Gastroesophageal sphincter (tissue), 4 donors: ENCODE measurements around the gene FAM89A. TPM values are rescaled to one million over a fixed set of nuclear protein-coding genes. Genes with fewer than 3 reads are reported as not detected.

Experiments
- ATAC-seq: fragments of 150-250 bp; one replicate; pipeline ENCODE4 v1.9.1; 2016; ENCODE audit warnings: mild to moderate bottlenecking, moderate library complexity
- H3K27ac ChIP-seq, 4 donors: fragments of 200-600 bp; sonication (generic) in 3 of 4; 1 replicate in 3 of 4; 2 replicates in 1 of 4; pipeline ENCODE4 v1.5.1; 2016 to 2019
- H3K27me3 ChIP-seq: fragments of 200-600 bp; sonication (generic); one replicate; pipeline ENCODE4 v1.5.1; 2019
- H3K36me3 ChIP-seq, 2 donors: fragments of 200-600 bp; sonication (generic); one replicate each; pipeline ENCODE4 v1.5.1; 2019; ENCODE audit warnings: control low read depth in 1 of 2
- H3K4me1 ChIP-seq, 3 donors: fragments of 200-600 bp; sonication (generic); 1 replicate in 2 of 3; 2 replicates in 1 of 3; pipeline ENCODE4 v1.5.1; 2016 to 2019; ENCODE audit warnings: control low read depth in 2 of 3
- H3K4me3 ChIP-seq, 2 donors: fragments of 200-600 bp; sonication (generic); one replicate each; pipeline ENCODE4 v1.5.1; 2019; ENCODE audit warnings: mild to moderate bottlenecking in 1 of 2, moderate library complexity in 1 of 2
- H3K9me3 ChIP-seq, 3 donors: fragments of 200-600 bp; sonication (generic); one replicate each; pipeline ENCODE4 v1.5.1; 2017 to 2019; ENCODE audit warnings: control low read depth in 2 of 3
- EP300 ChIP-seq: sonication (generic); formaldehyde crosslinking; IDR thresholded peaks from one replicate; pipeline ENCODE4 v1.6.1; 2017; ENCODE audit warnings: antibody characterized with exemption, mild to moderate bottlenecking
- POLR2A ChIP-seq, 2 donors: fragments of 450-650 bp; IDR thresholded peaks; one replicate each; pipeline ENCODE4 v1.6.1; 2017; ENCODE audit warnings: antibody characterized with exemption in 2 of 2, mild to moderate bottlenecking in 2 of 2, moderate library complexity in 1 of 2
- POLR2AphosphoS5 ChIP-seq: sonication (generic); formaldehyde crosslinking; IDR thresholded peaks from one replicate; pipeline ENCODE4 v1.6.1; 2017; ENCODE audit warnings: antibody characterized with exemption
- WGBS, 2 donors: methylation state at CpG; one replicate each; pipeline ENCODE4 v1.1.5; 2018; ENCODE audit warnings: low coverage in 1 of 2; 5-methylcytosine and 5-hydroxymethylcytosine counted together
- total RNA-seq, 4 donors: library from RNA; depleted of rRNA; stranded (reverse); fragments of >200 nt; gene quantifications; one replicate each; pipeline ENCODE4 v1.1.0, GENCODE V29; 2016
- TF ChIP-seq, protein P1 (sequence below), 4 experiments: fragments of 200-600 bp in 2 of 4; fragments of 450-650 bp in 2 of 4; sonication (generic) in 1 of 4; IDR thresholded peaks; one replicate each; pipeline ENCODE4 v1.5.1; 2017 to 2019; ENCODE audit warnings: antibody characterized with exemption in 4 of 4, mild to moderate bottlenecking in 2 of 4, moderate library complexity in 2 of 4

FAM89A gene
- total RNA-seq, 4 donors from 2014 or later: 2.5 to 11.6 (median 7.7) TPM

DNA sequence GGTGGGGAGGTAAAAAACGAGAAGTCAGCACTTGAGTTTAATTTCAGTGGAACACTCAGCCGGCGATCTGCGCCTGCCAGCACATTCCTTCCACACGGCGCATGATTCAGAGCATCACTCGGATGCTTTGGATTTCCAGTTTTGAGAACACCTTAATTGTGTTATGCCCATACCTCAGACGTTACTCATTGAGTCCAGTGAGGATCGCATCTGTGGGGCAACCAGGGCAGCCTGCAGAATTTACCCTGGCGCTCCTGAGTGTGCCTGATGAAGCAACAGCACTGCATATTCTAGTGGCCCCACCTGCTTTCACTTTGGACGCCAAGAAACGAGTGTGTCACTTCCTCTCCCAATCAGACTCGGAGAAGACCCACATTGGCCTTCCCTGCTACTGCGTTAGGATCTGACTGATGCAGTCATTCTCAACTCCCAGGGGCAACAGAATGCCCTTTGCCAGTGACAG, 19.9 kb downstream of the FAM89A start:
- 77 to 100% methylated on average over 2 to 10 of the region's 14 CpGs for WGBS, 2 donors
- no peaks in the 10 kb centered on the region for H3K9me3 ChIP-seq
- ATAC-seq: peak; percentile 44
- H3K27ac ChIP-seq: peak overlapping the region in 1 of 4 donors; percentile 37
- no peak for TF ChIP-seq POLR2A (IDR thresholded peaks at IDR 0.05)
- TF ChIP-seq, protein P1, sequence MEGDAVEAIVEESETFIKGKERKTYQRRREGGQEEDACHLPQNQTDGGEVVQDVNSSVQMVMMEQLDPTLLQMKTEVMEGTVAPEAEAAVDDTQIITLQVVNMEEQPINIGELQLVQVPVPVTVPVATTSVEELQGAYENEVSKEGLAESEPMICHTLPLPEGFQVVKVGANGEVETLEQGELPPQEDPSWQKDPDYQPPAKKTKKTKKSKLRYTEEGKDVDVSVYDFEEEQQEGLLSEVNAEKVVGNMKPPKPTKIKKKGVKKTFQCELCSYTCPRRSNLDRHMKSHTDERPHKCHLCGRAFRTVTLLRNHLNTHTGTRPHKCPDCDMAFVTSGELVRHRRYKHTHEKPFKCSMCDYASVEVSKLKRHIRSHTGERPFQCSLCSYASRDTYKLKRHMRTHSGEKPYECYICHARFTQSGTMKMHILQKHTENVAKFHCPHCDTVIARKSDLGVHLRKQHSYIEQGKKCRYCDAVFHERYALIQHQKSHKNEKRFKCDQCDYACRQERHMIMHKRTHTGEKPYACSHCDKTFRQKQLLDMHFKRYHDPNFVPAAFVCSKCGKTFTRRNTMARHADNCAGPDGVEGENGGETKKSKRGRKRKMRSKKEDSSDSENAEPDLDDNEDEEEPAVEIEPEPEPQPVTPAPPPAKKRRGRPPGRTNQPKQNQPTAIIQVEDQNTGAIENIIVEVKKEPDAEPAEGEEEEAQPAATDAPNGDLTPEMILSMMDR (IDR thresholded peaks at IDR 0.05): no peak
- peaks cover 25% of the 10 kb centered on the region for H3K27me3 ChIP-seq
- peaks cover 0 to 7% of the 10 kb centered on the region in 2 donors for H3K36me3 ChIP-seq
- H3K4me3 ChIP-seq: no peak overlapping the region
- no peaks in the 10 kb centered on the region for H3K4me1 ChIP-seq

DNA sequence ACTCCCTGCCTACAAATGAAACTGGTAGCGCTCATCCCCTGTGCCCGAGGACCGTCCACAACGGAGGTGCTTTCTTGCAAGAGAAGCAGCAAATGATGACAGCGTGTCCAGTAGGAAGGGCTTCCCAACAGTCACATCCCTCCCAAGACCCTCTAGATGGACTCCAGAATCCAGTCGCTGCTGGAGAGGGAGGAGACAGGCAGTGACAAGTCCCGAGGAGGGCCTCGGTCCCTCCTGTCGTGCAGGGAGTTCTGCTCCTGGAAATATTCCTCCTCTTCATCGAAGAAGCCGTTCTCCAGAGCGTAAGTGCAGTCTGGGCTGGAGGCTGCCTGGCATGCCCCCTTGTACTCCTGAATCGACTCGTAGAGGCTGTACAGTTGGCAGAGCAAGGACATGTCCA, 20.3 kb downstream of the FAM89A start:
- 98 to 100% methylated on average over 2 to 8 of the region's 14 CpGs for WGBS, 2 donors
- Histone ChIP-seq H3K9me3 (no peaks in the 10 kb centered on the region), H3K4me1 (no peaks in the 10 kb centered on the region), H3K36me3 (peaks cover 0 to 7% of the 10 kb centered on the region in 2 donors), H3K4me3 (no peak overlapping the region), H3K27ac (no peak overlapping the region), H3K27me3 (peaks cover 25% of the 10 kb centered on the region)
- TF ChIP-seq, protein P1 (IDR thresholded peaks at IDR 0.05): no peak
- TF ChIP-seq EP300 (no peak), POLR2AphosphoS5 (no peak)
- ATAC-seq: no peak

DNA sequence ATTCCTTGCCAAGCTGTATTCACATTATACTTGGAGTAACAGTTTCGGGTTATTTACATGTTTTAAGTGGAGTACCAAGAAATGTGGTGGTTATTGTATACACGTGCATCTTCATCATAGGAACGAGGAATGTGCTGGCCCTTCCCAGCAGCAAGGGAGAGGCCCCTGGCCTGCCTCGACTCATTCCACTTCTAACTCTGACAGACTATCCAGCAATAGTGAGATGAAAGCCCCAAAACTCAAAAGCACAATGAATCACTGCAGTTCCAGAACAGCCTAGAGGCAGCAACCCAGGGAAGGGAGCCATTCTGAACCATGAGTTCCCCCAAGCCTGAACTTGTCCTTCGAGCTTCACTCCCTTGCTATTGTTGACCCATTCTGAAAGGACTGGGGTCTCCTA, 23.1 kb downstream of the FAM89A start:
- Histone ChIP-seq H3K9me3 (no peaks in the 10 kb centered on the region), H3K27ac (no peak overlapping the region), H3K4me1 (no peaks in the 10 kb centered on the region), H3K4me3 (no peak overlapping the region), H3K27me3 (peaks cover 29% of the 10 kb centered on the region), H3K36me3 (peaks cover 0 to 7% of the 10 kb centered on the region in 2 donors)
- 68 to 74% methylated on average over 3 to 4 of the region's 5 CpGs for WGBS, 2 donors
- no peak for ATAC-seq
- TF ChIP-seq, protein P1 (IDR thresholded peaks at IDR 0.05): no peak
- TF ChIP-seq POLR2A (IDR thresholded peaks at IDR 0.05) (no peak), POLR2AphosphoS5 (no peak), EP300 (no peak)

DNA sequence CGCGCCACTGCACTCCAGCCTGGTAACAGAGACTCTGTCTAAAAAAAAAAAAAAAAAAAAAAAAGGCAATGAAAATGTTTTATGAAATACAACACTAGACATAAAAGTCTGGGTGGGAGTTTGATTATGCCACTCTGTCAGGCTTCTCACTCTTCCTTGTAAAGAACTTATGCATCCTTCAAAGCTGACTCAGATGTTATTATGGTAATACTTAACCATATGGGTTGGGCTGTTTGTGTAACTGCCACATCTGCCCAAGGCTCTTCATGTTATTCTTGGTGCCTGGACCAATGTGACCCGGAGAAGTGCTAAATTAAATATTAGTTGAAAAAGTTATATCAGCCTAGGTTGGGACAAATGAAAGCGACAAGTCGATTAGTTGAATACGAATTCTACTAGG, 23.8 kb downstream of the FAM89A start:
- TF ChIP-seq, protein P1 (IDR thresholded peaks at IDR 0.05): no peak
- no peak for TF ChIP-seq EP300
- TF ChIP-seq POLR2AphosphoS5: no peak
- TF ChIP-seq POLR2A (IDR thresholded peaks at IDR 0.05): no peak

DNA sequence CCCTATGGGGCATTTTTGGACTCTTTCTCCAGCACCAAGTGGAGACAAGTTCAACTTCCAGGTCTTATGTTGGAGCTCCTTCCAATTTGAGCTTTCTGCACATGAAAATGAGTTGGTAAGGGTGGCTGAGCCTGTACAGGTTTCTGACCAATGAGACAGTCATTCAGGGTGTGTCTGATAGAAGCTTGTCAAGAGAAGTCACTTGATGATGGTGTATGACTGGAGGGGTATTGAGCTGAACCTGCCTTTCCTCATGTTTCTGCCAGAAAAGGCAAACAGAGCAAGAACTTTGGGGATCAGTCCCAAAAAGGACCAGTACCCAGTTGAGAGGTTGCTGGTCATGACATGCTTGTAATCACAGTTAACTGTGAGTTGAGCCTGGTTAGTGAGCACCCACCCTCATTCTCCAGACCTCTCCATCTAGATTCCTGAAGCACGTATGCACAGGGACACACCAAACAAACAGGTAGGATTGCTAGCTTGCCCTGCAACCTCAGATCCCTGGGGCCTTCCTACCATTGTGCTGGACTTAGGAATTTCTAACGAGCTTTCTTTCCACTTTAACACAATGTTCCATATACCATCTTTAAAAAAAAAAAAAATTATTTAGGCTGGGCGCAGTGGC, 26.6 kb downstream of the FAM89A start:
- Histone ChIP-seq H3K27ac (no peak overlapping the region), H3K36me3 (no peaks in the 10 kb centered on the region), H3K9me3 (peaks cover 0 to 4% (median 0%) of the 10 kb centered on the region in 3 donors), H3K4me1 (no peaks in the 10 kb centered on the region), H3K4me3 (no peak overlapping the region), H3K27me3 (peaks cover 17% of the 10 kb centered on the region)
- no peak for ATAC-seq
- TF ChIP-seq POLR2AphosphoS5 (no peak), EP300 (no peak), POLR2A (IDR thresholded peaks at IDR 0.05) (no peak)
- TF ChIP-seq, protein P1 (IDR thresholded peaks at IDR 0.05): no peak
- 80 to 83% methylated on average over 2 to 3 of the region's 3 CpGs for WGBS, 2 donors

More for the DNA sequence above, 23.8 kb downstream of the FAM89A start:
- Histone ChIP-seq H3K27ac (no peak overlapping the region), H3K36me3 (peaks cover 0 to 7% of the 10 kb centered on the region in 2 donors), H3K4me3 (no peak overlapping the region), H3K9me3 (no peaks in the 10 kb centered on the region), H3K27me3 (peaks cover 31% of the 10 kb centered on the region), H3K4me1 (no peaks in the 10 kb centered on the region)
- WGBS, 2 donors: 86 to 92% methylated on average over 5 to 6 of the region's 6 CpGs
- ATAC-seq: no peak
